ENCODE results near the gene GLIS1. TPM values are rescaled to one million over a fixed set of nuclear protein-coding genes. Genes with fewer than 3 reads are reported as not detected.

Gene GLIS1
- total and polyA plus RNA-seq, 10 of the 15 experiments (the other 5 are each of a cell fraction or from before 2014, with no cell fraction given): not detected

DNA sequence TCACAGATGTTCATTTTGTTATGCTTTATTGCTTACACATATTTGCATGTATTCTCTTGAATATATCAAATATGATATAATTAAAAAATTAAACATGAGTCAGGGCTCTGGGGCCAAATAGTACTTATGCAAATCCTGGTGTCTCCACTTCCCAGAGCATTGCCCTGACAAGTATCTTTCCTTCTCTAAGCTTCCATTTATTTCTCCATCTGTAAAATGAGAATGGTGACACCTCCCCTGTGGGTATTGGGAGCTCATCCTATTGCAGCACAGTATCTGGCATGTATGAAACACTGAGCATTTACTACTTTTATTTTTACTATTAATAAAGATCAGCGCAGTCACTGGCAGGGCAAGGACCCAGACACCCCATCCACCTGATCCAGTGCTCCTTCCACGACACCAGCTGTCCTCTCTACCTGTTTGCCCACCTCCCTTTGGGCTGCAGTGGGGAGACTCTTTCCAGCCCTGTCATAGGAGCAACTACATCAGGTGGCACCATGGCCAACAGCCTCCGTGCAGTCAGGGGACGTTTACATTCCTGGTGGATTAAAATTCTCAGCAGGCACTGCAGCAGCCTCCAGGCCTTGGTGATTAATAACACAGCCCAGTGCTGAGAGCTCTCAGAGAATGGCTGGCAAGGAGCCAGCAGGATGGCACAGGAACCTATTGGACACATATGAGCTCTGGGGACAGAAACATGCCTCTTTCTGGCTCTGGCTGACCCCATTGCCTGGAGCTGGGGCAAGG is 166.7 kb downstream of the GLIS1 start:
- RAD21 ChIA-PET (ENCODE audit: unreplicated experiment): no interaction called here
- intact Hi-C loops (cut with micrococcal nuclease; ENCODE audit: unreplicated experiment) (no loop called here), in situ Hi-C loops (cut with MboI) (no loop called here)
- Histone ChIP-seq H3K4me1 (ENCODE audit: control insufficient read depth, insufficient read depth, low read length) (no peaks in the 10 kb centered on the region), H3K79me2 (ENCODE audit: control insufficient read depth, insufficient read depth, low read length) (no peaks in the 10 kb centered on the region), H3K27me3 (replicated peaks in 1 of 2; ENCODE audit: control insufficient read depth in 2 of 2, insufficient read depth in 2 of 2, low read length in 1 of 2) (peaks cover 3% of the 10 kb centered on the region in 2 experiments), H3K9ac (ENCODE audit: control insufficient read depth, insufficient read depth, low read length) (no peak overlapping the region), H3K4me2 (ENCODE audit: control insufficient read depth, insufficient read depth) (no peak overlapping the region), H3K27ac (ENCODE audit: control insufficient read depth, insufficient read depth) (no peak overlapping the region), H3K9me3 (replicated peaks; ENCODE audit: control insufficient read depth, insufficient read depth, low read length) (no peaks in the 10 kb centered on the region), H4K20me1 (ENCODE audit: control insufficient read depth, insufficient read depth) (no peaks in the 10 kb centered on the region), H2AFZ (ENCODE audit: control insufficient read depth, low read depth, low read length) (no peak overlapping the region), H3K4me3 (no peak overlapping the region), H3K36me3 (ENCODE audit: control insufficient read depth in 2 of 2, insufficient read depth in 2 of 2, low read length in 1 of 2) (no peaks in the 10 kb centered on the region)
- no peak for DNase-seq (ENCODE audit: low read depth, low spot score)
- ATAC-seq: no peak
- CTCF ChIA-PET: interaction anchor here (0.6 to 1.1 kb wide), 2 partner anchors 616 to 894 kb away, joined by 3 to 5 read pairs; no protein-coding TSS in a partner anchor
- 9% methylated on average over 4 of the region's 4 CpGs for WGBS (ENCODE audit: insufficient coverage, insufficient replicate concordance, low lambda C conversion rate, missing lambda C conversion rate)
- POLR2A ChIA-PET: no interaction called here
- no peak for FAIRE-seq
- no TSS peak for BruUV-seq (replicated peaks)
- TF ChIP-seq SMARCA5 (IDR thresholded peaks at IDR 0.05): no peak
- TF ChIP-seq ZNF274 (IDR thresholded peaks at IDR 0.05; ENCODE audit: insufficient read depth, insufficient read length): no peak
- TF ChIP-seq FOXK2 (IDR thresholded peaks at IDR 0.05): no peak
- SMC1A ChIA-PET (ENCODE audit: uncharacterized antibody, unreplicated experiment): no interaction called here

DNA sequence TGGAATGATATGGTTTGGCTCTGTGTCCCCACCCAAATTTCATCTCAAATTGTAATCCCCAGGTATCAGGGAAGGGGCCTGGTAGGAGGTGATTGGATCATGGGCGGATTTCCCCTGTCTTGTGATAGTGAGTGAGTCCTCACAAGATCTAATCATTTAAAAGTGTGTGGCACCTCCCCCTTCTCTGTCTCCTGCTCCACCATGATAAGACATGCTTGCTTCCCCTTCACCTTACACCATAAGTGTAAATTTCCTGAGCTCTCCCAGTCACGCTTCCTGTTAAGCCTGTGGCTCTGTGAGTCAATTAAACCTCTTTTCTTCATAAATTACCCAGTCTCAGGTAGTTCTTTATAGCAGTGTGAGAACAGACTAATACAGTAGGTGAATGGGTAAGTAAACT is 170.4 kb downstream of the GLIS1 start:
- Histone ChIP-seq H3K27ac (ENCODE audit: control insufficient read depth, insufficient read depth) (no peak overlapping the region), H3K9ac (ENCODE audit: control insufficient read depth, insufficient read depth, low read length) (no peak overlapping the region), H3K4me1 (ENCODE audit: control insufficient read depth, insufficient read depth, low read length) (no peaks in the 10 kb centered on the region), H3K4me2 (ENCODE audit: control insufficient read depth, insufficient read depth) (no peak overlapping the region), H4K20me1 (ENCODE audit: control insufficient read depth, insufficient read depth) (no peaks in the 10 kb centered on the region), H3K27me3 (replicated peaks in 1 of 2; ENCODE audit: control insufficient read depth in 2 of 2, insufficient read depth in 2 of 2, low read length in 1 of 2) (peaks cover 0 to 3% of the 10 kb centered on the region in 2 experiments; a peak in 2 of 4 replicates), H3K79me2 (ENCODE audit: control insufficient read depth, insufficient read depth, low read length) (no peaks in the 10 kb centered on the region), H3K4me3 (no peak overlapping the region), H3K36me3 (ENCODE audit: control insufficient read depth in 2 of 2, insufficient read depth in 2 of 2, low read length in 1 of 2) (no peaks in the 10 kb centered on the region), H2AFZ (ENCODE audit: control insufficient read depth, low read depth, low read length) (no peak overlapping the region), H3K9me3 (replicated peaks; ENCODE audit: control insufficient read depth, insufficient read depth, low read length) (no peaks in the 10 kb centered on the region)
- intact Hi-C loops (cut with micrococcal nuclease; ENCODE audit: unreplicated experiment): no loop called here
- ChIA-PET RAD21 (ENCODE audit: unreplicated experiment) (no interaction called here), POLR2A (no interaction called here), CTCF (no interaction called here), SMC1A (ENCODE audit: uncharacterized antibody, unreplicated experiment) (no interaction called here)
- ATAC-seq (no peak), DNase-seq (ENCODE audit: low read depth, low spot score) (no peak), FAIRE-seq (no peak)
- WGBS (ENCODE audit: insufficient coverage, insufficient replicate concordance, low lambda C conversion rate, missing lambda C conversion rate): 21% methylated on average over 2 of the region's 2 CpGs
- TF ChIP-seq, protein P1, sequence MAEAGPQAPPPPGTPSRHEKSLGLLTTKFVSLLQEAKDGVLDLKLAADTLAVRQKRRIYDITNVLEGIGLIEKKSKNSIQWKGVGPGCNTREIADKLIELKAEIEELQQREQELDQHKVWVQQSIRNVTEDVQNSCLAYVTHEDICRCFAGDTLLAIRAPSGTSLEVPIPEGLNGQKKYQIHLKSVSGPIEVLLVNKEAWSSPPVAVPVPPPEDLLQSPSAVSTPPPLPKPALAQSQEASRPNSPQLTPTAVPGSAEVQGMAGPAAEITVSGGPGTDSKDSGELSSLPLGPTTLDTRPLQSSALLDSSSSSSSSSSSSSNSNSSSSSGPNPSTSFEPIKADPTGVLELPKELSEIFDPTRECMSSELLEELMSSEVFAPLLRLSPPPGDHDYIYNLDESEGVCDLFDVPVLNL (IDR thresholded peaks at IDR 0.05; ENCODE audit: low read depth, low read length): no peak
- no peak for TF ChIP-seq NFYA (IDR thresholded peaks at IDR 0.05; ENCODE audit: borderline replicate concordance, low read depth, low read length)
- no peak for TF ChIP-seq RAD21 (IDR thresholded peaks at IDR 0.05; ENCODE audit: insufficient read depth, low read depth, low read length)
- TF ChIP-seq, protein P2, sequence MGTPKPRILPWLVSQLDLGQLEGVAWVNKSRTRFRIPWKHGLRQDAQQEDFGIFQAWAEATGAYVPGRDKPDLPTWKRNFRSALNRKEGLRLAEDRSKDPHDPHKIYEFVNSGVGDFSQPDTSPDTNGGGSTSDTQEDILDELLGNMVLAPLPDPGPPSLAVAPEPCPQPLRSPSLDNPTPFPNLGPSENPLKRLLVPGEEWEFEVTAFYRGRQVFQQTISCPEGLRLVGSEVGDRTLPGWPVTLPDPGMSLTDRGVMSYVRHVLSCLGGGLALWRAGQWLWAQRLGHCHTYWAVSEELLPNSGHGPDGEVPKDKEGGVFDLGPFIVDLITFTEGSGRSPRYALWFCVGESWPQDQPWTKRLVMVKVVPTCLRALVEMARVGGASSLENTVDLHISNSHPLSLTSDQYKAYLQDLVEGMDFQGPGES (IDR thresholded peaks at IDR 0.05): no peak
- no peak for TF ChIP-seq NR2C1 (IDR thresholded peaks at IDR 0.05)
- no peak for TF ChIP-seq RFX5 (IDR thresholded peaks at IDR 0.05; ENCODE audit: low read depth, low read length)
- no peak for TF ChIP-seq JUNB (IDR thresholded peaks at IDR 0.05)
- TF ChIP-seq CHD2 (IDR thresholded peaks at IDR 0.05; ENCODE audit: borderline replicate concordance, low read depth, low read length): no peak
- in situ Hi-C loops (cut with MboI): no loop called here
- no TSS peak for BruUV-seq (replicated peaks)

All from GM12878 (cell line).